Panc1 (cell line): ENCODE data around the gene SLC66A3. TPM values are rescaled to one million over a fixed set of nuclear protein-coding genes. Genes with fewer than 3 reads are reported as not detected.

Experiments
- ATAC-seq: fragments of 200-7000 bp; cut with Tn5 transposase; 2 replicates; pipeline ENCODE4 v1.9.1; 2020; ENCODE audit warnings: mild to moderate bottlenecking, moderate library complexity
- BruUV-seq: library from RNA; stranded (reverse); fragments of 400-500 nt; replicated peaks from 2 replicates; lab custom pipeline; 2021; lab: Mats Ljungman, UMichigan
- CTCF ChIA-PET: fragments of 300-600 bp; sonication (Branson Sonifier 250); formaldehyde crosslinking; loops from one replicate; lab custom pipeline; 2022; ENCODE audit warnings: antibody characterized with exemption; lab: Charles Lee
- POLR2A ChIA-PET: fragments of 300-600 bp; sonication (Branson Sonifier 250); formaldehyde crosslinking; loops from one replicate; lab custom pipeline; 2022; ENCODE audit warnings: antibody characterized with exemption; lab: Charles Lee
- DNase-seq: peaks from one replicate; pipeline ENCODE4 v3.0.0-alpha.2; 2010; ENCODE audit warnings: low read depth, low spot score
- H3K27ac ChIP-seq: 2 replicates; pipeline ENCODE4 v1.5.1; 2011; ENCODE audit warnings: mild to moderate bottlenecking, low read length, inconsistent platforms
- H3K27me3 ChIP-seq: fragments of 200-500 bp; sonication (Bioruptor generic); 2 replicates; pipeline ENCODE4 v1.6.0; 2014; ENCODE audit warnings: low read length, inconsistent platforms; ENCODE audit not compliant: control insufficient read depth, insufficient read depth
- H3K36me3 ChIP-seq: fragments of 200-500 bp; sonication (Bioruptor generic); 2 replicates; pipeline ENCODE4 v1.5.1; 2014; ENCODE audit warnings: inconsistent platforms, mild to moderate bottlenecking, low read length, moderate library complexity; ENCODE audit not compliant: control insufficient read depth, insufficient read depth
- H3K4me1 ChIP-seq: 2 replicates; pipeline ENCODE4 v1.5.1; 2011; ENCODE audit warnings: inconsistent platforms, mild to moderate bottlenecking, low read length, moderate library complexity; ENCODE audit not compliant: control insufficient read depth, insufficient read depth
- H3K4me3 ChIP-seq, 2 experiments: 2 replicates each; pipeline ENCODE4 v1.5.1; 2011 to 2012; ENCODE audit warnings: low read depth in 2 of 2, low read length in 2 of 2, mild to moderate bottlenecking in 2 of 2, inconsistent platforms in 1 of 2, moderate library complexity in 1 of 2
- H3K9me3 ChIP-seq: fragments of 200-500 bp; sonication (Bioruptor generic); 2 replicates; pipeline ENCODE4 v1.5.1; 2014; ENCODE audit warnings: low read depth, mild to moderate bottlenecking, inconsistent platforms, low read length, moderate library complexity; ENCODE audit not compliant: control insufficient read depth, insufficient read depth
- POLR2AphosphoS5 ChIP-seq: IDR thresholded peaks from 2 replicates; pipeline ENCODE4 v1.6.1; 2012; ENCODE audit warnings: mild to moderate bottlenecking, low read depth, low read length, moderate library complexity
- SIN3A ChIP-seq: IDR thresholded peaks from 2 replicates; pipeline ENCODE4 v1.6.1; 2012; ENCODE audit warnings: low read depth, mild to moderate bottlenecking, low read length, moderate library complexity, borderline replicate concordance; ENCODE audit not compliant: insufficient read depth
- TCF7L2 ChIP-seq: IDR thresholded peaks from 2 replicates; pipeline ENCODE4 v1.6.1; 2011; ENCODE audit warnings: mild to moderate bottlenecking, low read depth, low read length, inconsistent platforms
- in situ Hi-C: cut with HindIII; loops from 2 replicates; pipeline ENCODE4 v1.10.0; 2016; ENCODE audit warnings: low sequenced_read_pairs, low pct_unique_long_range_greater_than_20kb
- intact Hi-C: fragments of 100-400 bp; cut with micrococcal nuclease; formaldehyde crosslinking; loops from one replicate; pipeline ENCODE4 v1.10.0; 2022; ENCODE audit not compliant: unreplicated experiment
- total RNA-seq: library from RNA; stranded (reverse); gene quantifications from one replicate; pipeline ENCODE4 v1.2.1, GENCODE V29; 2021; ENCODE audit not compliant: unreplicated experiment
- TF ChIP-seq, protein P1 (sequence below): fragments of 450-650 bp; IDR thresholded peaks from 2 replicates; pipeline ENCODE4 v1.5.1; 2017; ENCODE audit warnings: mild to moderate bottlenecking
- TF ChIP-seq, protein P2 (sequence below), 2 experiments: IDR thresholded peaks; 2 replicates each; pipeline ENCODE4 v1.6.1; 2011 to 2012; ENCODE audit warnings: low read depth in 2 of 2, control low read depth in 1 of 2, low read length in 1 of 2, mild to moderate bottlenecking in 1 of 2, moderate library complexity in 1 of 2; ENCODE audit not compliant: insufficient read depth in 1 of 2

The SLC66A3 gene
- total RNA-seq, 1 experiment from 2014 or later, result 39.1 TPM

DNA sequence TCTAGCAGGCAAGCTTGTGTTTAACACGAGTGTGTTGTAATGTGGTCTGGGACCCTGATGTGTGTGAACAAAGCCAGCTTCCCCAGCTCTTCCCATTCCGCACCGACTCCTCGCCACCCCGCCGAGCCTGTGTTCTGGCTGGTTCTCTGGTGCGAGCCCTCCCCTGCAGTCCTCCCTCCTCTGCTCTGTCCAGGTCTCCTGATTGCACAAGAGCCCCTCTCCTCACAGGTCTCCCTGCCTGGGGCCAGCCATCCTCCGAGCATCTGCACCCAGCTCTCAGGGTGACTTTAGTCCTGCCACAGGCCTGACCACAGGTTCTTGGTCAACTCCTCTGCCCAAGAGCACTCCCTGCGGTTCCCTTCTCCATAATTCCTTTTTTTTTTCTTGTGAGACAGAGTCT is 13.2 kb downstream of the SLC66A3 start:
- H3K27me3 ChIP-seq, result no peaks in the 10 kb centered on the region
- ATAC-seq (0 out of 2 replicates have a peak, but pooled peaks have one; percentile 8), DNase-seq (no peak)
- H3K27ac ChIP-seq, result no peak overlapping the region
- H3K9me3 ChIP-seq, result no peaks in the 10 kb centered on the region
- H3K4me3 ChIP-seq, result no peak overlapping the region
- TF ChIP-seq SIN3A, result no peak
- TF ChIP-seq TCF7L2, result no peak
- no peak for TF ChIP-seq POLR2AphosphoS5
- TF ChIP-seq, protein P1, sequence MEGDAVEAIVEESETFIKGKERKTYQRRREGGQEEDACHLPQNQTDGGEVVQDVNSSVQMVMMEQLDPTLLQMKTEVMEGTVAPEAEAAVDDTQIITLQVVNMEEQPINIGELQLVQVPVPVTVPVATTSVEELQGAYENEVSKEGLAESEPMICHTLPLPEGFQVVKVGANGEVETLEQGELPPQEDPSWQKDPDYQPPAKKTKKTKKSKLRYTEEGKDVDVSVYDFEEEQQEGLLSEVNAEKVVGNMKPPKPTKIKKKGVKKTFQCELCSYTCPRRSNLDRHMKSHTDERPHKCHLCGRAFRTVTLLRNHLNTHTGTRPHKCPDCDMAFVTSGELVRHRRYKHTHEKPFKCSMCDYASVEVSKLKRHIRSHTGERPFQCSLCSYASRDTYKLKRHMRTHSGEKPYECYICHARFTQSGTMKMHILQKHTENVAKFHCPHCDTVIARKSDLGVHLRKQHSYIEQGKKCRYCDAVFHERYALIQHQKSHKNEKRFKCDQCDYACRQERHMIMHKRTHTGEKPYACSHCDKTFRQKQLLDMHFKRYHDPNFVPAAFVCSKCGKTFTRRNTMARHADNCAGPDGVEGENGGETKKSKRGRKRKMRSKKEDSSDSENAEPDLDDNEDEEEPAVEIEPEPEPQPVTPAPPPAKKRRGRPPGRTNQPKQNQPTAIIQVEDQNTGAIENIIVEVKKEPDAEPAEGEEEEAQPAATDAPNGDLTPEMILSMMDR, result no peak
- TF ChIP-seq, protein P2, sequence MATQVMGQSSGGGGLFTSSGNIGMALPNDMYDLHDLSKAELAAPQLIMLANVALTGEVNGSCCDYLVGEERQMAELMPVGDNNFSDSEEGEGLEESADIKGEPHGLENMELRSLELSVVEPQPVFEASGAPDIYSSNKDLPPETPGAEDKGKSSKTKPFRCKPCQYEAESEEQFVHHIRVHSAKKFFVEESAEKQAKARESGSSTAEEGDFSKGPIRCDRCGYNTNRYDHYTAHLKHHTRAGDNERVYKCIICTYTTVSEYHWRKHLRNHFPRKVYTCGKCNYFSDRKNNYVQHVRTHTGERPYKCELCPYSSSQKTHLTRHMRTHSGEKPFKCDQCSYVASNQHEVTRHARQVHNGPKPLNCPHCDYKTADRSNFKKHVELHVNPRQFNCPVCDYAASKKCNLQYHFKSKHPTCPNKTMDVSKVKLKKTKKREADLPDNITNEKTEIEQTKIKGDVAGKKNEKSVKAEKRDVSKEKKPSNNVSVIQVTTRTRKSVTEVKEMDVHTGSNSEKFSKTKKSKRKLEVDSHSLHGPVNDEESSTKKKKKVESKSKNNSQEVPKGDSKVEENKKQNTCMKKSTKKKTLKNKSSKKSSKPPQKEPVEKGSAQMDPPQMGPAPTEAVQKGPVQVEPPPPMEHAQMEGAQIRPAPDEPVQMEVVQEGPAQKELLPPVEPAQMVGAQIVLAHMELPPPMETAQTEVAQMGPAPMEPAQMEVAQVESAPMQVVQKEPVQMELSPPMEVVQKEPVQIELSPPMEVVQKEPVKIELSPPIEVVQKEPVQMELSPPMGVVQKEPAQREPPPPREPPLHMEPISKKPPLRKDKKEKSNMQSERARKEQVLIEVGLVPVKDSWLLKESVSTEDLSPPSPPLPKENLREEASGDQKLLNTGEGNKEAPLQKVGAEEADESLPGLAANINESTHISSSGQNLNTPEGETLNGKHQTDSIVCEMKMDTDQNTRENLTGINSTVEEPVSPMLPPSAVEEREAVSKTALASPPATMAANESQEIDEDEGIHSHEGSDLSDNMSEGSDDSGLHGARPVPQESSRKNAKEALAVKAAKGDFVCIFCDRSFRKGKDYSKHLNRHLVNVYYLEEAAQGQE (IDR thresholded peaks at IDR 0.05; ENCODE audit: insufficient read depth in 1 of 2, low read depth in 2 of 2, low read length in 1 of 2), result no peak
- in situ Hi-C loops (no loop called here), intact Hi-C loops (no loop called here)
- CTCF ChIA-PET, result interaction anchor here (0.6 kb wide), 1 partner anchor 1327 kb away, joined by 3 read pairs; no protein-coding TSS in a partner anchor
- POLR2A ChIA-PET, result interaction anchor here (0.6 to 0.7 kb wide), 3 partner anchors 142 to 1715 kb away, joined by 3 to 5 read pairs (median 3); no protein-coding TSS in a partner anchor
- no TSS peak for BruUV-seq
- no peaks in the 10 kb centered on the region for H3K36me3 ChIP-seq
- no peaks in the 10 kb centered on the region for H3K4me1 ChIP-seq

DNA sequence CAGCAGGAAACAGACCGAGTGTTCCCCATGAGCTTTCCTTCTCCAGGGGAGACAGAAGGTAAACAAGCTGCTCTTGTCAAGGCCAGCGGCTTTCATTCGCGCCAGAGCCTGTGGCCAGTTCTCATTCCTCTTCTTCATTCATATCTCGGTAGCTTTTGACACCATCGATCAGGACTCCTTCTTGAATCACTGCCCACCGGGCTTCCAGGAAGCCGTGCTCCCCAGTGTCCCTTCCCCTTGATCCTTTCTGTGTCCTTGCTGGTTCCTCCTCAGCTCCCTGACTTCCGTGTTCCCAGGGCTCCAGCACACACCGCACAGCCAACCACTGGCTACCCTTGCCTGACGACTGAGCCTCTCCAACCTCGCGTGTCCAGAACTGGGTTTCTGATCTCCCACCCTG is 14.1 kb downstream of the SLC66A3 start:
- Histone ChIP-seq H3K9me3 (no peaks in the 10 kb centered on the region), H3K27me3 (no peaks in the 10 kb centered on the region), H3K27ac (no peak overlapping the region), H3K4me3 (no peak overlapping the region), H3K4me1 (no peaks in the 10 kb centered on the region), H3K36me3 (no peaks in the 10 kb centered on the region)
- ATAC-seq (0 out of 2 replicates have a peak, but pooled peaks have one; percentile 24), DNase-seq (no peak)
- intact Hi-C loops (no loop called here), in situ Hi-C loops (no loop called here)
- CTCF ChIA-PET, result no interaction called here
- no TSS peak for BruUV-seq
- TF ChIP-seq POLR2AphosphoS5 (no peak), SIN3A (no peak), TCF7L2 (no peak)
- TF ChIP-seq, protein P2 (IDR thresholded peaks at IDR 0.05; ENCODE audit: insufficient read depth in 1 of 2, low read depth in 2 of 2, low read length in 1 of 2), result no peak
- TF ChIP-seq, protein P1, result no peak
- POLR2A ChIA-PET, result interaction anchor here (0.7 kb wide), 1 partner anchor 141 kb away, joined by 3 read pairs; no protein-coding TSS in a partner anchor
